Gastroesophageal sphincter (tissue), 3 donors: ENCODE data around the gene DNASE1.

Experiments used
- POLR2A ChIP-seq, 2 donors: fragments of 450-650 bp; IDR thresholded peaks; one replicate each; pipeline ENCODE4 v1.6.1; 2017; ENCODE audit warnings: antibody characterized with exemption in 2 of 2, mild to moderate bottlenecking in 2 of 2, moderate library complexity in 1 of 2
- POLR2AphosphoS5 ChIP-seq: sonication (generic); formaldehyde crosslinking; IDR thresholded peaks from one replicate; pipeline ENCODE4 v1.6.1; 2017; ENCODE audit warnings: antibody characterized with exemption
- TF ChIP-seq, protein P1 (sequence below), 4 experiments: fragments of 200-600 bp in 2 of 4; fragments of 450-650 bp in 2 of 4; sonication (generic) in 1 of 4; IDR thresholded peaks; one replicate each; pipeline ENCODE4 v1.5.1; 2017 to 2019; ENCODE audit warnings: antibody characterized with exemption in 4 of 4, mild to moderate bottlenecking in 2 of 4, moderate library complexity in 2 of 4

DNA sequence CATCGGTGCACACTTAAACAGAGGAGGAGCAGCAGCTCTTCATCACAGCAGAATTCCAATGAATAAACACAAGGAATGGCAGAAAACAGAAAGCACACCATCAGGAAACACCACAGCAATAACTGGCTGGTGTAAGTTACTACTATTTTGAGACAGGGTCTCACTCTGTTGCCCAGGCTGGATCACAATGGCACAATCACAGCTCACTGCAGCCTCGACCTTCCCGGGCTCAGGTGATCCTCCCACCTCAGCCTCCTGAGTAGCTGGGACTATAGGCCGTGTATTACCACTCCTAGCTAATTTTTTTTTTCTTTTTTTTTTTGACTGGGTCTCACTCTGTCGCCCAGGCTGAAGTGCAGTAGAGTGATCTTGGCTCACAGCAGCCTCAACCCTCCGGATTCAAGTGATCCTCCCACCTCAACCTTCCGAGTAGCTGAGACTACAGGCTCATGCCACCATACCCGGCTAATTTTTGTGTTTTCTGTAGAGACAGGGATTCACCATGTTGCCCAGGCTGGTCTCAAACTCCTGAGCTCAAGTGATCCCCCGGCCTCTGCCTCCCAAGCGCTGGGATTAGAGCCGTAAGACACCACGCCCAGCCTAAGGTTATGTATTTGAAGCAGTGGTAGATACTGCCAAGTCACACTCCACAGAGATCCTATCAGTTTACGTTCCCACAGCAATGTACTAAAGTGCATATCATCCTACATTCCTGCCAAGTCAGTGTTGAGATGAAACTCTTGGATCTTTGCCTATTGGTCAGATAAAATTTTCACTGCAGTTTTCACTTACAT is 42.1 kb downstream of the DNASE1 start:
- TF ChIP-seq, protein P1, sequence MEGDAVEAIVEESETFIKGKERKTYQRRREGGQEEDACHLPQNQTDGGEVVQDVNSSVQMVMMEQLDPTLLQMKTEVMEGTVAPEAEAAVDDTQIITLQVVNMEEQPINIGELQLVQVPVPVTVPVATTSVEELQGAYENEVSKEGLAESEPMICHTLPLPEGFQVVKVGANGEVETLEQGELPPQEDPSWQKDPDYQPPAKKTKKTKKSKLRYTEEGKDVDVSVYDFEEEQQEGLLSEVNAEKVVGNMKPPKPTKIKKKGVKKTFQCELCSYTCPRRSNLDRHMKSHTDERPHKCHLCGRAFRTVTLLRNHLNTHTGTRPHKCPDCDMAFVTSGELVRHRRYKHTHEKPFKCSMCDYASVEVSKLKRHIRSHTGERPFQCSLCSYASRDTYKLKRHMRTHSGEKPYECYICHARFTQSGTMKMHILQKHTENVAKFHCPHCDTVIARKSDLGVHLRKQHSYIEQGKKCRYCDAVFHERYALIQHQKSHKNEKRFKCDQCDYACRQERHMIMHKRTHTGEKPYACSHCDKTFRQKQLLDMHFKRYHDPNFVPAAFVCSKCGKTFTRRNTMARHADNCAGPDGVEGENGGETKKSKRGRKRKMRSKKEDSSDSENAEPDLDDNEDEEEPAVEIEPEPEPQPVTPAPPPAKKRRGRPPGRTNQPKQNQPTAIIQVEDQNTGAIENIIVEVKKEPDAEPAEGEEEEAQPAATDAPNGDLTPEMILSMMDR (IDR thresholded peaks at IDR 0.05), result no peak
- TF ChIP-seq POLR2A (IDR thresholded peaks at IDR 0.05) (no peak), POLR2AphosphoS5 (no peak)
